ENCODE measurements around the gene NELL1.

Gene NELL1

DNA sequence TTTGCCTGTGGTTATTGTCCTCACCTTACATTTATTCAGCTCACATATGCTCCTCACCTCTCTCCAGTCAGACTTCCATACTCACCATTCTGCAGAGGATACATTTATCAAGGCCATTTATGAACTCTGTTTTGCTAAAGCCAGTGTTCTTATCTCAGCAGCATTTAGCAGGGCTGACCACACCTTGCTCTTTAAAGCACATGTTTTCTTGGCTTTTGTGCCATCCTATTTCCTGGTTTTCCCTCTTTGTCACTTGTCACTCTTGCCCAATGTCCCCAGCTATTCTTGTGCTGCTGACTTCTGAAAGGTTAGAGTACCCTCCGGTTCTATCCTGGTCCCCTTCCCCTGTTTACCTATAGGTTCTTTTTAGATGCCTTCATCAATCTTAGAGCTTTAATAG, 446.6 kb downstream of the NELL1 start:
- no peak for DNase-seq
- no peaks in the 10 kb centered on the region for H3K36me3 ChIP-seq (ENCODE audit: control insufficient read depth in 1 of 2, insufficient read depth in 2 of 2, low read depth in 1 of 2, low read length in 2 of 2)
- H2BK5ac ChIP-seq (ENCODE audit: low read depth, low read length, poor library complexity, severe bottlenecking): no peak overlapping the region
- H2AFZ ChIP-seq (ENCODE audit: low read depth, low read length): no peak overlapping the region
- no peak overlapping the region for H2BK12ac ChIP-seq (ENCODE audit: low read length in 2 of 2)
- H3K27me3 ChIP-seq (ENCODE audit: control insufficient read depth in 1 of 2, insufficient read depth in 1 of 2, low read length in 2 of 2): no peaks in the 10 kb centered on the region
- H3K4ac ChIP-seq (ENCODE audit: low read depth in 1 of 2, low read length in 2 of 2): no peak overlapping the region
- H3K4me2 ChIP-seq (ENCODE audit: low read length, poor library complexity, severe bottlenecking): no peak overlapping the region
- H3K4me3 ChIP-seq (ENCODE audit: insufficient read depth in 1 of 2, low read depth in 1 of 2, low read length in 2 of 2): no peak overlapping the region
- no peaks in the 10 kb centered on the region for H3K79me1 ChIP-seq (replicated peaks; ENCODE audit: low read length, poor library complexity, severe bottlenecking)
- no peak overlapping the region for H3K27ac ChIP-seq (ENCODE audit: low read length, poor library complexity, severe bottlenecking)
- 88% methylated on average over 1 of the region's 1 CpG for WGBS
- no peak overlapping the region for H2BK120ac ChIP-seq (ENCODE audit: low read depth, low read length)
- no peak overlapping the region for H2AK5ac ChIP-seq (ENCODE audit: low read length, severe bottlenecking)
- H4K91ac ChIP-seq (ENCODE audit: low read length): no peak overlapping the region
- H3K9ac ChIP-seq (ENCODE audit: low read length): no peak overlapping the region
- no peak overlapping the region for H2BK15ac ChIP-seq (ENCODE audit: low read depth, poor library complexity, severe bottlenecking)
- H3K9me3 ChIP-seq (ENCODE audit: control insufficient read depth, low read length): peaks cover under 1% of the 10 kb centered on the region
- H3K18ac ChIP-seq (ENCODE audit: low read depth in 1 of 2, low read length in 2 of 2): no peak overlapping the region
- no peak overlapping the region for H3K14ac ChIP-seq (ENCODE audit: low read length in 2 of 2)
- H3K23ac ChIP-seq (ENCODE audit: low read length in 2 of 2): no peak overlapping the region
- no peak overlapping the region for H4K8ac ChIP-seq (ENCODE audit: low read length)
- no peaks in the 10 kb centered on the region for H3K4me1 ChIP-seq (ENCODE audit: control insufficient read depth, insufficient read depth, low read depth, low read length)

DNA sequence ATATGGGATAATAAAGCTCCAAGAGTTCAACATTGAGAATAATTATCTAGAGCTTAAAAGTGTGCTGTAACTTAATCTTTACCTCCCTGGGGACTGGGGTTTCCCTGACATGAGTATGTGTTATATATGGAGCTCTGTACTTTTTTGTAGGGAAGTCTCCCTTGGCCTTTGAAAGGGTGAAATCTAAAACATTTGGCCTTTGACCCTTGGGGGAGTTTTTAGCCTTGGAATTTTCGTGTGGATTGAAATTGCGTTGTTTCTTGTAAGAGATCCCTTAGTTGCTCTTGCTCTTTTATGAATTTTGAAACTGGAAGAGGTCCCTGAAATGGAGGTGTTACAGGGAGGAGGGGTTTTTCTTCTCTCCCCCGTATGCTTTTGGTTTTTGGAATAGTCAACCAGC, 450.0 kb downstream of the NELL1 start:
- H4K91ac ChIP-seq (ENCODE audit: low read length): no peak overlapping the region
- H3K18ac ChIP-seq (ENCODE audit: low read depth in 1 of 2, low read length in 2 of 2): no peak overlapping the region
- WGBS: 50% methylated on average over 2 of the region's 3 CpGs

DNA sequence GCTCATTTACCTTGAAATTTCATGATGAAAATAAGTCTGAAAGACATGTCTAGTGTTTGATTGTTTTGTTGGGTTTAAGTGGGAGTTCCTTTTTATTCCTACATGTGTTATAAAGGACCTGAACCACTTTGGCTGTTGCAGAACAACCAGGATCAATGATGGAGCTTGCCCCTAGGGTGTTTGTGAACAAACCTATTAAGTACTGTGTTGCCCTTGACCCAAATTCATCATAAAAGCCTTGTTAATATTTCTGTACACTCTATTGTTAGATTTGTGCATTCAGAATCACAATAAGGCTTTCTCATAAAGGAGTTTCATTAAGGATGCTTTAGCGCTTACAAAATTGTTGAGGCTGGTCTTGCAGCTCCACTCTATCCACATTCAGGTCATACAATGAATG, 452.6 kb downstream of the NELL1 start:
- Histone ChIP-seq H3K9me3 (ENCODE audit: control insufficient read depth, low read length) (peaks cover 5% of the 10 kb centered on the region), H2BK120ac (ENCODE audit: low read depth, low read length) (no peak overlapping the region), H2BK12ac (ENCODE audit: low read length in 2 of 2) (no peak overlapping the region), H2BK15ac (ENCODE audit: low read depth, poor library complexity, severe bottlenecking) (no peak overlapping the region), H3K4me3 (ENCODE audit: insufficient read depth in 1 of 2, low read depth in 1 of 2, low read length in 2 of 2) (no peak overlapping the region), H3K4me2 (ENCODE audit: low read length, poor library complexity, severe bottlenecking) (no peak overlapping the region), H3K27me3 (ENCODE audit: control insufficient read depth in 1 of 2, insufficient read depth in 1 of 2, low read length in 2 of 2) (no peaks in the 10 kb centered on the region), H3K4ac (ENCODE audit: low read depth in 1 of 2, low read length in 2 of 2) (no peak overlapping the region), H3K27ac (ENCODE audit: low read length, poor library complexity, severe bottlenecking) (no peak overlapping the region), H3K36me3 (ENCODE audit: control insufficient read depth in 1 of 2, insufficient read depth in 2 of 2, low read depth in 1 of 2, low read length in 2 of 2) (no peaks in the 10 kb centered on the region), H2AK5ac (ENCODE audit: low read length, severe bottlenecking) (no peak overlapping the region), H3K79me1 (replicated peaks; ENCODE audit: low read length, poor library complexity, severe bottlenecking) (no peaks in the 10 kb centered on the region), H2BK5ac (ENCODE audit: low read depth, low read length, poor library complexity, severe bottlenecking) (no peak overlapping the region), H4K91ac (ENCODE audit: low read length) (no peak overlapping the region), H2AFZ (ENCODE audit: low read depth, low read length) (no peak overlapping the region), H3K4me1 (ENCODE audit: control insufficient read depth, insufficient read depth, low read depth, low read length) (no peaks in the 10 kb centered on the region), H3K23ac (ENCODE audit: low read length in 2 of 2) (no peak overlapping the region), H3K9ac (ENCODE audit: low read length) (no peak overlapping the region), H3K18ac (ENCODE audit: low read depth in 1 of 2, low read length in 2 of 2) (no peak overlapping the region), H4K8ac (ENCODE audit: low read length) (no peak overlapping the region), H3K14ac (ENCODE audit: low read length in 2 of 2) (no peak overlapping the region)
- DNase-seq: no peak
- WGBS: 100% methylated on average over 1 of the region's 1 CpG

More for the DNA sequence above, 450.0 kb downstream of the NELL1 start:
- no peak overlapping the region for H3K14ac ChIP-seq (ENCODE audit: low read length in 2 of 2)
- no peak overlapping the region for H2BK12ac ChIP-seq (ENCODE audit: low read length in 2 of 2)
- H2BK5ac ChIP-seq (ENCODE audit: low read depth, low read length, poor library complexity, severe bottlenecking): no peak overlapping the region
- H3K27ac ChIP-seq (ENCODE audit: low read length, poor library complexity, severe bottlenecking): no peak overlapping the region
- no peak overlapping the region for H3K4me2 ChIP-seq (ENCODE audit: low read length, poor library complexity, severe bottlenecking)
- no peak overlapping the region for H2BK15ac ChIP-seq (ENCODE audit: low read depth, poor library complexity, severe bottlenecking)
- no peak overlapping the region for H3K23ac ChIP-seq (ENCODE audit: low read length in 2 of 2)
- H2AFZ ChIP-seq (ENCODE audit: low read depth, low read length): no peak overlapping the region
- no peak overlapping the region for H3K9ac ChIP-seq (ENCODE audit: low read length)
- no peaks in the 10 kb centered on the region for H3K4me1 ChIP-seq (ENCODE audit: control insufficient read depth, insufficient read depth, low read depth, low read length)
- no peak overlapping the region for H3K4ac ChIP-seq (ENCODE audit: low read depth in 1 of 2, low read length in 2 of 2)
- no peaks in the 10 kb centered on the region for H3K36me3 ChIP-seq (ENCODE audit: control insufficient read depth in 1 of 2, insufficient read depth in 2 of 2, low read depth in 1 of 2, low read length in 2 of 2)
- H3K79me1 ChIP-seq (replicated peaks; ENCODE audit: low read length, poor library complexity, severe bottlenecking): no peaks in the 10 kb centered on the region
- no peak for DNase-seq
- H2BK120ac ChIP-seq (ENCODE audit: low read depth, low read length): no peak overlapping the region
- H3K9me3 ChIP-seq (ENCODE audit: control insufficient read depth, low read length): peaks cover 5% of the 10 kb centered on the region
- H4K8ac ChIP-seq (ENCODE audit: low read length): no peak overlapping the region
- no peaks in the 10 kb centered on the region for H3K27me3 ChIP-seq (ENCODE audit: control insufficient read depth in 1 of 2, insufficient read depth in 1 of 2, low read length in 2 of 2)
- no peak overlapping the region for H2AK5ac ChIP-seq (ENCODE audit: low read length, severe bottlenecking)
- H3K4me3 ChIP-seq (ENCODE audit: insufficient read depth in 1 of 2, low read depth in 1 of 2, low read length in 2 of 2): no peak overlapping the region

DNA sequence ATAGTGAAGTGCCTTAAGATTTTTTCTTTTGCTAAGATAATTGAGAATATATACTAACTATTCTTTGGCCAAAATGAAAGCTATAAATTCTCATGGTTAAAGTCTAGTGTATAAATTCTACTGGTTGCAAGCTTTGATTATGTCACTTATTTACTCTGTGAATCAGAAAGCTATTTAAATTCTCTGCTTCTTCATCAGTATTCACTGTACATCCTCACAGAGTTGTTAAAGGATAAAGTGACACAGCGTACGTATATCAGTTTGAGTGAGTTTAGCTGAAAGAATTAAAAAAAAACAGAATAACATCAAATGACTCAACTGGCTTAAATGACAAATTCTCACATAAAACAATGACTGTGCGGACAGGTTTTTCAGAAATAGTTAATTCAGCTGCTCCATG, 453.1 kb downstream of the NELL1 start:
- no peak overlapping the region for H3K18ac ChIP-seq (ENCODE audit: low read depth in 1 of 2, low read length in 2 of 2)
- no peak overlapping the region for H2AK5ac ChIP-seq (ENCODE audit: low read length, severe bottlenecking)
- H3K4me3 ChIP-seq (ENCODE audit: insufficient read depth in 1 of 2, low read depth in 1 of 2, low read length in 2 of 2): no peak overlapping the region
- no peak overlapping the region for H4K8ac ChIP-seq (ENCODE audit: low read length)
- no peaks in the 10 kb centered on the region for H3K36me3 ChIP-seq (ENCODE audit: control insufficient read depth in 1 of 2, insufficient read depth in 2 of 2, low read depth in 1 of 2, low read length in 2 of 2)
- no peak overlapping the region for H4K91ac ChIP-seq (ENCODE audit: low read length)
- no peak overlapping the region for H3K23ac ChIP-seq (ENCODE audit: low read length in 2 of 2)
- H2BK5ac ChIP-seq (ENCODE audit: low read depth, low read length, poor library complexity, severe bottlenecking): no peak overlapping the region
- DNase-seq: no peak
- no peak overlapping the region for H3K27ac ChIP-seq (ENCODE audit: low read length, poor library complexity, severe bottlenecking)
- WGBS: no CpG with 5 or more reads among the region's 3 CpGs
- H2BK120ac ChIP-seq (ENCODE audit: low read depth, low read length): no peak overlapping the region
- H2BK12ac ChIP-seq (ENCODE audit: low read length in 2 of 2): no peak overlapping the region
- no peaks in the 10 kb centered on the region for H3K79me1 ChIP-seq (replicated peaks; ENCODE audit: low read length, poor library complexity, severe bottlenecking)
- H3K4me2 ChIP-seq (ENCODE audit: low read length, poor library complexity, severe bottlenecking): no peak overlapping the region
- no peak overlapping the region for H3K14ac ChIP-seq (ENCODE audit: low read length in 2 of 2)
- no peak overlapping the region for H2BK15ac ChIP-seq (ENCODE audit: low read depth, poor library complexity, severe bottlenecking)
- H3K9me3 ChIP-seq (ENCODE audit: control insufficient read depth, low read length): peaks cover 5% of the 10 kb centered on the region
- no peaks in the 10 kb centered on the region for H3K27me3 ChIP-seq (ENCODE audit: control insufficient read depth in 1 of 2, insufficient read depth in 1 of 2, low read length in 2 of 2)
- H2AFZ ChIP-seq (ENCODE audit: low read depth, low read length): no peak overlapping the region
- H3K4me1 ChIP-seq (ENCODE audit: control insufficient read depth, insufficient read depth, low read depth, low read length): no peaks in the 10 kb centered on the region
- H3K4ac ChIP-seq (ENCODE audit: low read depth in 1 of 2, low read length in 2 of 2): no peak overlapping the region
- no peak overlapping the region for H3K9ac ChIP-seq (ENCODE audit: low read length)

Data from mesenchymal stem cell (in vitro differentiated cells and primary cell).